GM12872 (cell line): ENCODE data around the gene KIF25.

Experiments used
- CTCF ChIP-seq: IDR thresholded peaks from 3 replicates; pipeline ENCODE4 v1.5.1; 2011; ENCODE audit warnings: low read depth, mild to moderate bottlenecking, low read length, moderate library complexity; ENCODE audit not compliant: insufficient read depth

Gene KIF25

GRCh38 chr6:168000198-168001028 lies 2.9 kb downstream of the KIF25 start:
- TF ChIP-seq CTCF = no peak

- TF ChIP-seq CTCF = no peak
Measured at GRCh38 chr6:168001029-168001332, 3.5 kb downstream of the KIF25 start.

GRCh38 chr6:168002804-168003203 lies 5.3 kb downstream of the KIF25 start:
- no peak for TF ChIP-seq CTCF

- TF ChIP-seq CTCF = no peak
Measured at GRCh38 chr6:168004023-168004422, 6.6 kb downstream of the KIF25 start.

GRCh38 chr6:168004945-168005344 lies 7.5 kb downstream of the KIF25 start:
- TF ChIP-seq CTCF = no peak

GRCh38 chr6:168005796-168006195 lies 8.3 kb downstream of the KIF25 start:
- no peak for TF ChIP-seq CTCF

- TF ChIP-seq CTCF = no peak
Measured at GRCh38 chr6:168007592-168008338, 10.3 kb downstream of the KIF25 start.
